K562 (cell line): ENCODE measurements around the gene ADD3. TPM values are rescaled to one million over a fixed set of nuclear protein-coding genes. Genes with fewer than 3 reads are reported as not detected.

Experiments used
- ATAC-seq: fragments of 200-7000 bp; cut with Tn5 transposase; 3 replicates; pipeline ENCODE4 v1.9.1; 2020; ENCODE audit warnings: moderate library complexity
- BruUV-seq: library from RNA; stranded (reverse); fragments of 400-500 nt; replicated peaks from 2 replicates; lab custom pipeline; 2021; lab: Mats Ljungman, UMichigan
- CTCF ChIA-PET: fragments of 300-600 bp; formaldehyde crosslinking; extraction: SDS; loops from one replicate; lab custom pipeline; 2021; ENCODE audit warnings: low intra/inter-chr PET ratio; lab: Yijun Ruan, JAX
- POLR2A ChIA-PET: fragments of 300-600, 350-650 bp; sonication (Branson Sonifier 250); formaldehyde crosslinking; extraction: SDS; loops from one replicate; lab custom pipeline; 2021; ENCODE audit warnings: antibody characterized with exemption, inconsistent platforms; lab: Yijun Ruan, JAX
- DNase-seq, 4 experiments: peaks; one replicate each; pipeline versions ENCODE4 v3.0.0 to v3.0.0-alpha.2; 2011 to 2018; ENCODE audit warnings: low spot score in 3 of 4, mixed read lengths in 3 of 4; ENCODE audit errors: extremely low read depth in 1 of 4
- FAIRE-seq: peaks from 2 replicates; lab custom pipeline; 2011; peaks lifted over from hg19 to GRCh38; lab: Jason Lieb, UNC
- H2AFZ ChIP-seq: 2 replicates; pipeline ENCODE4 v1.6.0; 2011; ENCODE audit warnings: low read depth, low read length, control low read depth, inconsistent platforms
- H3K27ac ChIP-seq: fragments of 200-600 bp; 3 replicates; pipeline ENCODE4 v1.8.0; 2011; ENCODE audit warnings: low read depth, mild to moderate bottlenecking, control low read depth, inconsistent platforms, low read length, moderate library complexity, mixed read lengths; ENCODE audit errors: extremely low read depth
- H3K27me3 ChIP-seq, 2 experiments: fragments of 300-600 bp in 1 of 2; 2 replicates in 1 of 2; 3 replicates in 1 of 2; pipeline versions ENCODE4 v1.6.0 to v1.8.0; 2011; ENCODE audit warnings: inconsistent platforms in 2 of 2, low read length in 2 of 2, mild to moderate bottlenecking in 1 of 2, mixed read lengths in 1 of 2, moderate library complexity in 1 of 2; ENCODE audit not compliant: control insufficient read depth in 2 of 2, insufficient read depth in 2 of 2
- H3K36me3 ChIP-seq: fragments of 300-600 bp; 3 replicates; pipeline ENCODE4 v1.8.0; 2011; ENCODE audit warnings: mild to moderate bottlenecking, low read length, inconsistent platforms; ENCODE audit not compliant: control insufficient read depth, insufficient read depth
- H3K4me1 ChIP-seq, 2 experiments: fragments of 200-600 bp in 1 of 2; replicated peaks in 1 of 2; 2 replicates in 1 of 2; 3 replicates in 1 of 2; pipeline versions ENCODE4 v1.5.1 to v1.8.0; 2011; ENCODE audit warnings: inconsistent platforms in 2 of 2, low read length in 2 of 2, mild to moderate bottlenecking in 1 of 2, mixed read lengths in 1 of 2, moderate library complexity in 1 of 2; ENCODE audit not compliant: control insufficient read depth in 2 of 2, insufficient read depth in 2 of 2
- H3K4me2 ChIP-seq: 2 replicates; pipeline ENCODE4 v1.6.1; 2011; ENCODE audit warnings: low read length, control low read depth, inconsistent platforms, mixed read lengths; ENCODE audit not compliant: insufficient read depth
- H3K4me3 ChIP-seq: fragments of 200-600 bp; sonication (generic), shearing (Covaris generic); 2 replicates; pipeline ENCODE4 v1.5.1; 2016; ENCODE audit warnings: control low read depth, inconsistent platforms
- H3K79me2 ChIP-seq: fragments of 200-600 bp; 3 replicates; pipeline ENCODE4 v1.8.0; 2011; ENCODE audit warnings: low read length, inconsistent platforms; ENCODE audit not compliant: control insufficient read depth, insufficient read depth
- H3K9ac ChIP-seq, 2 experiments: 2 replicates each; pipeline versions ENCODE4 v1.6.0 to v1.6.1; 2011; ENCODE audit warnings: low read depth in 2 of 2, low read length in 2 of 2, control low read depth in 1 of 2, inconsistent platforms in 1 of 2, mild to moderate bottlenecking in 1 of 2, mixed read lengths in 1 of 2; ENCODE audit not compliant: insufficient read depth in 1 of 2
- H3K9me1 ChIP-seq: one replicate; pipeline ENCODE4 v1.6.0; 2011; ENCODE audit warnings: inconsistent platforms, mild to moderate bottlenecking, low read length, moderate library complexity; ENCODE audit not compliant: control insufficient read depth, insufficient read depth
- H3K9me3 ChIP-seq: replicated peaks from 2 replicates; pipeline ENCODE4 v1.5.1; 2011; ENCODE audit warnings: low read depth, low read length, inconsistent platforms; ENCODE audit not compliant: control insufficient read depth, insufficient read depth
- H4K20me1 ChIP-seq: replicated peaks from 2 replicates; pipeline ENCODE4 v1.6.1; 2011; ENCODE audit warnings: low read length, inconsistent platforms, mixed read lengths; ENCODE audit not compliant: control insufficient read depth, insufficient read depth
- C11orf30 ChIP-seq: fragments of 450-650 bp; IDR thresholded peaks from 2 replicates; pipeline ENCODE4 v1.6.1; 2016; ENCODE audit warnings: low read depth, mild to moderate bottlenecking
- HOXB6 ChIP-seq: fragments of 250-450 bp; sonication (Bioruptor Pico); IDR thresholded peaks from 2 replicates; pipeline ENCODE4 v1.5.1; 2022; ENCODE audit warnings: mild to moderate bottlenecking, borderline replicate concordance
- KDM2B ChIP-seq: fragments of 250-450 bp; sonication (Bioruptor Pico); IDR thresholded peaks from 2 replicates; pipeline ENCODE4 v1.8.0; 2021; ENCODE audit warnings: mild to moderate bottlenecking, moderate library complexity
- MEF2D ChIP-seq: conservative IDR thresholded peaks from 2 replicates; pipeline ENCODE4 v1.6.1; 2016; ENCODE audit warnings: low read depth, missing genetic modification characterization, missing compliant biosample characterization
- RCOR1 ChIP-seq, 2 experiments: IDR thresholded peaks; 2 replicates each; pipeline ENCODE4 v1.6.1; 2012; ENCODE audit warnings: low read depth in 2 of 2, low read length in 2 of 2, borderline replicate concordance in 1 of 2, improper control_type of control experiment in 1 of 2
- SUPT5H ChIP-seq: fragments of 450-650 bp; IDR thresholded peaks from 2 replicates; pipeline ENCODE4 v1.6.1; 2016
- ZBTB7A ChIP-seq: IDR thresholded peaks from 2 replicates; pipeline ENCODE4 v1.6.1; 2011; ENCODE audit warnings: low read depth, mild to moderate bottlenecking, low read length, moderate library complexity, borderline replicate concordance; ENCODE audit not compliant: control insufficient read depth
- ZC3H4 ChIP-seq: sonication (generic); formaldehyde crosslinking; IDR thresholded peaks from 2 replicates; pipeline ENCODE4 v1.9.0; 2021; ENCODE audit warnings: missing genetic modification reagents, borderline replicate concordance
- WGBS: fragments of 100-300 bp; shearing (Covaris generic); methylation state at CpG from one replicate; pipeline ENCODE4 v1.1.6; 2016; ENCODE audit warnings: low coverage, mixed read lengths; ENCODE audit not compliant: insufficient coverage; ENCODE audit errors: missing lambda C conversion rate; 5-methylcytosine and 5-hydroxymethylcytosine counted together
- in situ Hi-C: fragments of 300-500 bp; cut with MboI; formaldehyde crosslinking; loops from 4 replicates; pipeline ENCODE4 v1.15.0; 2018; ENCODE audit warnings: inconsistent platforms, mixed read lengths
- intact Hi-C: fragments of 100-400 bp; cut with micrococcal nuclease; formaldehyde crosslinking; loops from 2 replicates; pipeline ENCODE4 v1.14.2; 2022
- polyA plus RNA-seq, 8 experiments: library from polyadenylated mRNA; depleted of rRNA in 4 of 8; stranded (reverse) in 5 of 8; unstranded in 3 of 8; fragments of >200 nt; fragmentation: Nextera tagmentation in 2 of 8; fragmentation: Illumina TruSeq in 1 of 8; extraction: Ambion mirVana in 2 of 8; extraction: Trizol in 1 of 8; gene quantifications; 2 replicates each; pipeline versions ENCODE4 v1.2.1 to v1.2.3, GENCODE V29; 2011 to 2014; ENCODE audit warnings: inconsistent platforms in 1 of 8, missing spikeins in 1 of 8
- total RNA-seq, 7 experiments: library from RNA; depleted of rRNA in 6 of 7; stranded (reverse); fragments of >200 nt in 6 of 7; fragmentation: Illumina TruSeq in 2 of 7; extraction: Trizol in 2 of 7; gene quantifications; 2 replicates each; pipeline versions ENCODE4 v1.2.1 to v1.2.3, GENCODE V29; 2011 to 2021; ENCODE audit warnings: low replicate concordance in 1 of 7
- TF ChIP-seq, protein P1 (sequence below): fragments of 450-650 bp; formaldehyde crosslinking; IDR thresholded peaks from 2 replicates; pipeline ENCODE4 v1.4.0; 2022; ENCODE audit warnings: missing genetic modification characterization
- TF ChIP-seq, protein P2 (sequence below), 2 experiments: IDR thresholded peaks; 2 replicates each; pipeline ENCODE4 v1.6.1; 2011; ENCODE audit warnings: borderline replicate concordance in 1 of 2, control low read depth in 1 of 2, low read depth in 1 of 2, low read length in 1 of 2, mild to moderate bottlenecking in 1 of 2, mixed read lengths in 1 of 2, moderate library complexity in 1 of 2; ENCODE audit not compliant: insufficient read depth in 1 of 2, insufficient read length in 1 of 2, poor library complexity in 1 of 2, severe bottlenecking in 1 of 2; ENCODE audit errors: extremely low read depth in 1 of 2
- TF ChIP-seq, protein P3 (sequence below): fragments of 450-650 bp; formaldehyde crosslinking; IDR thresholded peaks from 2 replicates; pipeline ENCODE4 v1.4.0; 2020; ENCODE audit warnings: mild to moderate bottlenecking, mixed read lengths
- TF ChIP-seq, protein P4 (sequence below): fragments of 250-450 bp; sonication (Bioruptor Pico); IDR thresholded peaks from 2 replicates; pipeline ENCODE4 v1.5.0; 2021

ADD3 gene
- total and polyA plus RNA-seq, 9 of the 15 experiments (the other 6 are each of a cell fraction or from before 2014, with no cell fraction given): 13.2 to 125 (median 31.7) TPM

DNA sequence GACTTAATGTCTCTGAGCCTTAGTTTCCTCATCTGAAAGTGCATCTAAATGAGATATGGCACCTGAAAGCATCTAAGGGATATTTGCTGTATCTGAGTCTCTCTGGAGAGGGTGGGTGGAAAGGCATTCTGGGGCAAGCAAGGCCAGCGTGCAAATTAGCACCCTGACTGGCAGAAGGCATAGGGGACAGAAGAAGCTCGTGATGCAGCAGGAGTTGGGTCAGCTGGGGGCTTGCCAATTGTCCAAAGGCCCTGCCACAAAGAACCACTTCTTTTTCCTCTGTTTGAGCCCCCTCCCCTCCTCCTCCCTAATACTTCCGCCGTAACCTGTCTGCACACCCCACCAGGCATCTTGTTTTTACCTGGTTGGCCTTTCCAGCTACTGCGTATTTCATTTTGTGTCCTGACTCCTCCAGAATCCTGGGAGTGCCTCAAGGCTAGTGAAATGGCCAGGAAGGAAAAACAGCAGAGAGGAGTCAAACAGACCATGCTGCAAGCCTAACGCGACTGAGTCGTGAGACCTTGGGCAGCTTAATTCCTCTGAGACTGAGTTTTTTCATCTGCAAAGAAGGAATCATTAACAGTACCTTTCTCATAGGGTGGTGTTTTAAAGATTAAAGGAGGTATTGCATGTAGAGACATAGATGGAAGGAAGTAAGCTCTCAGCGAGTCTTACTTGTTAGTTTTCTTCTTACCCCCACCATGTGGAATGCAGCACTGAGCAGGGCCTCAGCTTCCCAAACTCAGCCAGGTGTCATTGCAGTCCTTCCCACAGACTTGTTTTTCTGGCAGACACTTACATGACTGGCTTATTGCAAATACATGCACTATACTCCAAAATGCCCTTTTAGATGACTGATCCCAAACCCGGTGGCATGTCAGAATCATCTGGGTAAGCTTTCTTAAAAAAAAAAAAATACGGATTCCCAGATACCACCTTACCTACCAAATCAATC is 150.5 kb downstream of the ADD3 start (continued):
- no peak for TF ChIP-seq SUPT5H
- no peak for TF ChIP-seq KDM2B (CRISPR knock-in tag)
- TF ChIP-seq, protein P1, sequence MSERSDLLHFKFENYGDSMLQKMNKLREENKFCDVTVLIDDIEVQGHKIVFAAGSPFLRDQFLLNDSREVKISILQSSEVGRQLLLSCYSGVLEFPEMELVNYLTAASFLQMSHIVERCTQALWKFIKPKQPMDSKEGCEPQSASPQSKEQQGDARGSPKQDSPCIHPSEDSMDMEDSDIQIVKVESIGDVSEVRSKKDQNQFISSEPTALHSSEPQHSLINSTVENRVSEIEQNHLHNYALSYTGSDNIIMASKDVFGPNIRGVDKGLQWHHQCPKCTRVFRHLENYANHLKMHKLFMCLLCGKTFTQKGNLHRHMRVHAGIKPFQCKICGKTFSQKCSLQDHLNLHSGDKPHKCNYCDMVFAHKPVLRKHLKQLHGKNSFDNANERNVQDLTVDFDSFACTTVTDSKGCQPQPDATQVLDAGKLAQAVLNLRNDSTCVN: no peak
- no peak for TF ChIP-seq ZBTB7A
- TF ChIP-seq C11orf30: no peak
- TF ChIP-seq ZC3H4 (CRISPR knock-in tag): no peak
- no peak for TF ChIP-seq MEF2D (tag)

DNA sequence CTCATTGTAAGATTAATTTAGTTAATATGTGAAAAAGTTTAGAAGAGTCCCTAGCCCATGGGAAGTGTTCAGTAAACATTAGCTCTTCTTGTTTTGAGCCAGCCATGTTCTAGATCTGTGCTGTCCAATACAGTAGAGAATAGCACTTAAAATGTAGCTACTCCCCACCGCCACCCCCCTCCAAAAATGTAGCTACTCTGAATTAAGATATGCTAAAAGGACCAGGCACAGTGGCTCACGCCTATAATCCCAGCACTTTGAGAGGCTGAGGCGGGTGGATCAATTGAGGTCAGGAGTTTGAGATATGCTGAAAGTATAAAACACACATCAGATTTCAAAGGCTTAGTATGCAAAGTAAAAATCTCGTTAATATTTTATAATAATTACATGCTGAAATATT is 152.3 kb downstream of the ADD3 start:
- ChIA-PET POLR2A (interaction anchor here (0.9 kb wide), 1 partner anchor 15 kb away, joined by 3 read pairs; no protein-coding TSS in a partner anchor), CTCF (no interaction called here)
- FAIRE-seq (no peak), DNase-seq (no peak), ATAC-seq (no peak)
- H3K4me2 ChIP-seq: no peak overlapping the region
- no TSS peak for BruUV-seq
- H3K9me1 ChIP-seq: no peaks in the 10 kb centered on the region
- no peaks in the 10 kb centered on the region; a peak in 1 of 5 replicates for H3K4me1 ChIP-seq
- in situ Hi-C loops: no loop called here
- no peak overlapping the region for H2AFZ ChIP-seq
- H3K9ac ChIP-seq: no peak overlapping the region
- peaks cover 0 to 12% of the 10 kb centered on the region in 2 experiments; a peak in 2 of 5 replicates for H3K27me3 ChIP-seq
- H3K4me3 ChIP-seq: no peak overlapping the region
- 14% methylated on average over 4 of the region's 4 CpGs for WGBS
- intact Hi-C loops: no loop called here
- no peaks in the 10 kb centered on the region for H3K79me2 ChIP-seq
- H3K27ac ChIP-seq: no peak overlapping the region
- no peaks in the 10 kb centered on the region for H3K9me3 ChIP-seq
- no peaks in the 10 kb centered on the region for H3K36me3 ChIP-seq
- H4K20me1 ChIP-seq: no peaks in the 10 kb centered on the region
- TF ChIP-seq SUPT5H (no peak), RCOR1 (IDR thresholded peaks at IDR 0.05; ENCODE audit: borderline replicate concordance in 1 of 2, low read depth in 2 of 2, low read length in 2 of 2) (no peak), HOXB6 (CRISPR knock-in tag) (no peak)
- TF ChIP-seq, protein P2, sequence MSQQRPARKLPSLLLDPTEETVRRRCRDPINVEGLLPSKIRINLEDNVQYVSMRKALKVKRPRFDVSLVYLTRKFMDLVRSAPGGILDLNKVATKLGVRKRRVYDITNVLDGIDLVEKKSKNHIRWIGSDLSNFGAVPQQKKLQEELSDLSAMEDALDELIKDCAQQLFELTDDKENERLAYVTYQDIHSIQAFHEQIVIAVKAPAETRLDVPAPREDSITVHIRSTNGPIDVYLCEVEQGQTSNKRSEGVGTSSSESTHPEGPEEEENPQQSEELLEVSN (IDR thresholded peaks at IDR 0.05; ENCODE audit: borderline replicate concordance in 1 of 2, extremely low read depth in 1 of 2, insufficient read depth in 1 of 2, insufficient read length in 1 of 2, low read depth in 1 of 2, low read length in 1 of 2, poor library complexity in 1 of 2, severe bottlenecking in 1 of 2): no peak
- TF ChIP-seq, protein P3, sequence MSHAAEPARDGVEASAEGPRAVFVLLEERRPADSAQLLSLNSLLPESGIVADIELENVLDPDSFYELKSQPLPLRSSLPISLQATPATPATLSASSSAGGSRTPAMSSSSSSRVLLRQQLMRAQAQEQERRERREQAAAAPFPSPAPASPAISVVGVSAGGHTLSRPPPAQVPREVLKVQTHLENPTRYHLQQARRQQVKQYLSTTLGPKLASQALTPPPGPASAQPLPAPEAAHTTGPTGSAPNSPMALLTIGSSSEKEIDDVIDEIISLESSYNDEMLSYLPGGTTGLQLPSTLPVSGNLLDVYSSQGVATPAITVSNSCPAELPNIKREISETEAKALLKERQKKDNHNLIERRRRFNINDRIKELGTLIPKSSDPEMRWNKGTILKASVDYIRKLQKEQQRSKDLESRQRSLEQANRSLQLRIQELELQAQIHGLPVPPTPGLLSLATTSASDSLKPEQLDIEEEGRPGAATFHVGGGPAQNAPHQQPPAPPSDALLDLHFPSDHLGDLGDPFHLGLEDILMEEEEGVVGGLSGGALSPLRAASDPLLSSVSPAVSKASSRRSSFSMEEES (CRISPR knock-in tag): no peak
- TF ChIP-seq, protein P4, sequence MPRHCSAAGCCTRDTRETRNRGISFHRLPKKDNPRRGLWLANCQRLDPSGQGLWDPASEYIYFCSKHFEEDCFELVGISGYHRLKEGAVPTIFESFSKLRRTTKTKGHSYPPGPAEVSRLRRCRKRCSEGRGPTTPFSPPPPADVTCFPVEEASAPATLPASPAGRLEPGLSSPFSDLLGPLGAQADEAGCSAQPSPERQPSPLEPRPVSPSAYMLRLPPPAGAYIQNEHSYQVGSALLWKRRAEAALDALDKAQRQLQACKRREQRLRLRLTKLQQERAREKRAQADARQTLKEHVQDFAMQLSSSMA (CRISPR knock-in tag): no peak
